HEK293 (cell line): ENCODE data around the gene CFAP99.

ENCODE experiments used
- CTCF ChIA-PET: fragments of 350-600 bp; formaldehyde crosslinking; extraction: SDS; loops from one replicate; lab custom pipeline; 2021; ENCODE audit warnings: antibody characterized with exemption; lab: Yijun Ruan, JAX
- POLR2A ChIA-PET: fragments of 300-600 bp; formaldehyde crosslinking; extraction: SDS; loops from one replicate; lab custom pipeline; 2020; ENCODE audit warnings: antibody characterized with exemption, inconsistent platforms; lab: Yijun Ruan, JAX
- H3K27ac ChIP-seq: fragments of 200-500 bp; sonication (Bioruptor generic); 2 replicates; pipeline ENCODE4 v1.5.1; 2014; ENCODE audit warnings: low read depth, low read length, control low read depth, inconsistent platforms; ENCODE audit errors: extremely low read depth
- H3K36me3 ChIP-seq, 2 experiments: fragments of 200-500 bp in 1 of 2; sonication (Bioruptor generic) in 1 of 2; 1 replicate in 1 of 2; 2 replicates in 1 of 2; pipeline ENCODE4 v1.5.1; 2014 to 2017; ENCODE audit warnings: inconsistent platforms in 2 of 2, low read length in 2 of 2; ENCODE audit not compliant: control insufficient read depth in 2 of 2, insufficient read depth in 1 of 2
- H3K4me1 ChIP-seq: fragments of 200-500 bp; sonication (Bioruptor generic); 2 replicates; pipeline ENCODE4 v1.5.1; 2014; ENCODE audit warnings: mild to moderate bottlenecking, low read length, inconsistent platforms; ENCODE audit not compliant: control insufficient read depth, insufficient read depth
- H3K4me3 ChIP-seq: 2 replicates; pipeline ENCODE4 v1.5.1; 2011; ENCODE audit warnings: low read depth, mild to moderate bottlenecking, control low read depth, low read length, moderate library complexity
- H3K9me3 ChIP-seq: fragments of 200-500 bp; sonication (Bioruptor generic); 2 replicates; pipeline ENCODE4 v1.5.1; 2014; ENCODE audit warnings: low read depth, low read length, inconsistent platforms; ENCODE audit not compliant: control insufficient read depth, insufficient read depth
- REPIN1 ChIP-seq: fragments of 450-650 bp; formaldehyde crosslinking; IDR thresholded peaks from 2 replicates; pipeline ENCODE4 v1.5.1; 2017; ENCODE audit warnings: missing biosample characterization, missing genetic modification characterization, low read depth
- SP2 ChIP-seq: fragments of 450-650 bp; formaldehyde crosslinking; IDR thresholded peaks from 2 replicates; pipeline ENCODE4 v1.5.1; 2016; ENCODE audit warnings: missing biosample characterization, missing genetic modification characterization
- WT1 ChIP-seq: fragments of 450-650 bp; formaldehyde crosslinking; IDR thresholded peaks from 2 replicates; pipeline ENCODE4 v1.5.1; 2016; ENCODE audit warnings: missing biosample characterization, missing genetic modification characterization
- ZFP3 ChIP-seq: fragments of 450-650 bp; formaldehyde crosslinking; IDR thresholded peaks from 2 replicates; pipeline ENCODE4 v1.5.1; 2016; ENCODE audit warnings: low read depth, missing biosample characterization, missing genetic modification characterization
- ZIC2 ChIP-seq: fragments of 450-650 bp; formaldehyde crosslinking; IDR thresholded peaks from 2 replicates; pipeline ENCODE4 v1.5.1; 2016; ENCODE audit warnings: missing biosample characterization, missing genetic modification characterization
- ZNF138 ChIP-seq: fragments of 450-650 bp; formaldehyde crosslinking; IDR thresholded peaks from 2 replicates; pipeline ENCODE4 v1.5.1; 2016; ENCODE audit warnings: missing biosample characterization, missing genetic modification characterization, borderline replicate concordance
- ZNF146 ChIP-seq: fragments of 450-650 bp; formaldehyde crosslinking; IDR thresholded peaks from 2 replicates; pipeline ENCODE4 v1.5.1; 2016; ENCODE audit warnings: missing biosample characterization, missing genetic modification characterization
- ZNF16 ChIP-seq: fragments of 450-650 bp; formaldehyde crosslinking; IDR thresholded peaks from 2 replicates; pipeline ENCODE4 v1.5.1; 2016; ENCODE audit warnings: low read depth, missing biosample characterization, missing genetic modification characterization
- ZNF24 ChIP-seq: fragments of 450-650 bp; formaldehyde crosslinking; IDR thresholded peaks from 2 replicates; pipeline ENCODE4 v1.5.1; 2016; ENCODE audit warnings: missing biosample characterization, missing genetic modification characterization
- ZNF324 ChIP-seq: fragments of 450-650 bp; formaldehyde crosslinking; IDR thresholded peaks from 2 replicates; pipeline ENCODE4 v1.5.1; 2016; ENCODE audit warnings: missing biosample characterization, missing genetic modification characterization
- ZNF354C ChIP-seq: fragments of 450-650 bp; formaldehyde crosslinking; IDR thresholded peaks from 2 replicates; pipeline ENCODE4 v1.5.1; 2016; ENCODE audit warnings: missing biosample characterization, missing genetic modification characterization, low read depth, borderline replicate concordance
- ZNF423 ChIP-seq: fragments of 450-650 bp; formaldehyde crosslinking; IDR thresholded peaks from 2 replicates; pipeline ENCODE4 v1.5.1; 2016; ENCODE audit warnings: missing biosample characterization, missing genetic modification characterization
- ZNF596 ChIP-seq: fragments of 450-650 bp; IDR thresholded peaks from 2 replicates; pipeline ENCODE4 v1.5.0; 2018; ENCODE audit warnings: missing biosample characterization, mild to moderate bottlenecking, missing genetic modification characterization, moderate library complexity
- ZNF600 ChIP-seq: fragments of 450-650 bp; formaldehyde crosslinking; IDR thresholded peaks from 2 replicates; pipeline ENCODE4 v1.5.1; 2016; ENCODE audit warnings: missing biosample characterization, missing genetic modification characterization
- ZNF776 ChIP-seq: fragments of 450-650 bp; formaldehyde crosslinking; IDR thresholded peaks from 2 replicates; pipeline ENCODE4 v1.5.0; 2017; ENCODE audit warnings: missing biosample characterization, missing genetic modification characterization, borderline replicate concordance
- TF ChIP-seq, protein P1 (sequence below): fragments of 450-650 bp; formaldehyde crosslinking; IDR thresholded peaks from 2 replicates; pipeline ENCODE4 v1.5.1; 2017; ENCODE audit warnings: missing biosample characterization, missing genetic modification characterization
- TF ChIP-seq, protein P2 (sequence below): fragments of 450-650 bp; formaldehyde crosslinking; conservative IDR thresholded peaks from 2 replicates; pipeline ENCODE4 v1.5.1; 2016; ENCODE audit warnings: low read depth, missing biosample characterization, missing genetic modification characterization
- TF ChIP-seq, protein P3 (sequence below): fragments of 450-650 bp; formaldehyde crosslinking; IDR thresholded peaks from 2 replicates; pipeline ENCODE4 v1.5.1; 2017; ENCODE audit warnings: missing biosample characterization, missing genetic modification characterization

Gene CFAP99

DNA sequence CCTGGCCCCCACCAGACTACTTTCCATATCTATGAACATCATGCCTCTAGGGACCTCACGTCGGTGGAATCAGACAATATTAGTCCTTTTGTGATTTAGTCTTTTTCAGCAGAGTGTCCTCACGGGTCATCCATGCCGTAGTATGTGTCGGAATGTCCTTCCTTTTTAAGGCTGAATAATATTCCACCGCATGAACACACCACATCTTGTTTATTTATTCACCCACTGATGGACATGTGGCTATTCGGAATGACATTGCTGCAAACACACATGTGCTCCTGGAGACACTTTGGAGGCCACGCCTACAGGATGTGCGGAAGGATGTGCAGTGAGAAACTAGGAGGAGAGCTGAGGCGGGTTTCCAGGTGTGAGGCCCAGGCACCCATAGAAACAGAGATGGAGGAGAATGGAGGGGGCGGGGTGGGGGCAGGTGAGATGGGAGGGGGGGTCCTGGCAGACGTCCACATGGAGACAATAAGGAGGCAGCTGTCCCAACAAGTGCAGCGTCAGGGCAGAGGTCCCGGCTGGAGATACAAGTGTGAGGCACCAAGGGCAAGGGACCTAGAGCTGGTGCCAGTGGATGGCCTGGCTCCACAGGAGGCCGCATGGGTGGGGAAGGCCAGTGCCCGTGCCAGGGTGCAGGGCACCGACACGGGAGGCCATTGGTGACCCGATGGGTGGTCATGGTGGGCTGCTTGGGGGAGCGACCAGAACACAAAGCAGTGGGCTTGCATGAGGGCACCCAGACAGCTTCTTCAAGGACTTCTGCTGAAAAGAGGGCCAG lies 21.0 kb upstream of the CFAP99 start:
- no peaks in the 10 kb centered on the region for H3K9me3 ChIP-seq
- H3K4me1 ChIP-seq = no peaks in the 10 kb centered on the region
- H3K27ac ChIP-seq = no peak overlapping the region
- ChIA-PET CTCF (no interaction called here), POLR2A (no interaction called here)
- no peaks in the 10 kb centered on the region for H3K36me3 ChIP-seq
- H3K4me3 ChIP-seq = no peak overlapping the region
- no peak for TF ChIP-seq ZNF16 (tag by site-specific recombination)
- no peak for TF ChIP-seq SP2 (tag by site-specific recombination)
- no peak for TF ChIP-seq ZFP3 (tag by site-specific recombination)
- TF ChIP-seq ZNF24 (tag by site-specific recombination) = no peak
- TF ChIP-seq ZNF600 (tag by site-specific recombination) = 0 out of 2 replicates have a peak, but pooled peaks have one; percentile 14
- TF ChIP-seq ZNF146 (tag by site-specific recombination) = peak; percentile 81

DNA sequence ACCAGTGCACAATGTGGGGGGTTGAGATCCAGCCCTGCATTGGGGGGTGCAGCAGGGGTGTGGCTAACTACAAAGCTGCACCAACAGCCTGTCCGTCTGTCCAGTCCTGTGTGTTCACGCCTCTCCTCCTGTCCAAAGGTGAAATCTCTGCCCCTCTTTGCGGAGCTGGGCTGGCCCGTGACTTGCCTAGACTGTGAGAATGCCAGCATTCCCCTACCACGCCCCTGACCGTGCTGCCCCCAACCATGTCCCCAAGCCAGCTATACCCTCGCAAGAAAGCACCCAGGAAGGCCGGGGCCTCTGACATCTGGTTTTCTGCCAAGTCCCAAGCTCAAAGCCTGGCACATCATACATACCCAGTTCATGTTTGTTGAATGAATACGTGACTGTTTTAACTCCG lies 19.5 kb upstream of the CFAP99 start:
- no peaks in the 10 kb centered on the region for H3K4me1 ChIP-seq
- TF ChIP-seq, protein P1, sequence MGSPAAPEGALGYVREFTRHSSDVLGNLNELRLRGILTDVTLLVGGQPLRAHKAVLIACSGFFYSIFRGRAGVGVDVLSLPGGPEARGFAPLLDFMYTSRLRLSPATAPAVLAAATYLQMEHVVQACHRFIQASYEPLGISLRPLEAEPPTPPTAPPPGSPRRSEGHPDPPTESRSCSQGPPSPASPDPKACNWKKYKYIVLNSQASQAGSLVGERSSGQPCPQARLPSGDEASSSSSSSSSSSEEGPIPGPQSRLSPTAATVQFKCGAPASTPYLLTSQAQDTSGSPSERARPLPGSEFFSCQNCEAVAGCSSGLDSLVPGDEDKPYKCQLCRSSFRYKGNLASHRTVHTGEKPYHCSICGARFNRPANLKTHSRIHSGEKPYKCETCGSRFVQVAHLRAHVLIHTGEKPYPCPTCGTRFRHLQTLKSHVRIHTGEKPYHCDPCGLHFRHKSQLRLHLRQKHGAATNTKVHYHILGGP = no peak
- TF ChIP-seq ZNF596 (tag by site-specific recombination) (no peak), ZIC2 (tag by site-specific recombination) (no peak), WT1 (tag by site-specific recombination) (no peak), ZNF776 (tag by site-specific recombination) (no peak), ZNF324 (no peak), ZNF138 (tag by site-specific recombination) (no peak), ZNF354C (no peak), REPIN1 (tag by site-specific recombination) (no peak), ZNF423 (no peak)
- TF ChIP-seq, protein P2, sequence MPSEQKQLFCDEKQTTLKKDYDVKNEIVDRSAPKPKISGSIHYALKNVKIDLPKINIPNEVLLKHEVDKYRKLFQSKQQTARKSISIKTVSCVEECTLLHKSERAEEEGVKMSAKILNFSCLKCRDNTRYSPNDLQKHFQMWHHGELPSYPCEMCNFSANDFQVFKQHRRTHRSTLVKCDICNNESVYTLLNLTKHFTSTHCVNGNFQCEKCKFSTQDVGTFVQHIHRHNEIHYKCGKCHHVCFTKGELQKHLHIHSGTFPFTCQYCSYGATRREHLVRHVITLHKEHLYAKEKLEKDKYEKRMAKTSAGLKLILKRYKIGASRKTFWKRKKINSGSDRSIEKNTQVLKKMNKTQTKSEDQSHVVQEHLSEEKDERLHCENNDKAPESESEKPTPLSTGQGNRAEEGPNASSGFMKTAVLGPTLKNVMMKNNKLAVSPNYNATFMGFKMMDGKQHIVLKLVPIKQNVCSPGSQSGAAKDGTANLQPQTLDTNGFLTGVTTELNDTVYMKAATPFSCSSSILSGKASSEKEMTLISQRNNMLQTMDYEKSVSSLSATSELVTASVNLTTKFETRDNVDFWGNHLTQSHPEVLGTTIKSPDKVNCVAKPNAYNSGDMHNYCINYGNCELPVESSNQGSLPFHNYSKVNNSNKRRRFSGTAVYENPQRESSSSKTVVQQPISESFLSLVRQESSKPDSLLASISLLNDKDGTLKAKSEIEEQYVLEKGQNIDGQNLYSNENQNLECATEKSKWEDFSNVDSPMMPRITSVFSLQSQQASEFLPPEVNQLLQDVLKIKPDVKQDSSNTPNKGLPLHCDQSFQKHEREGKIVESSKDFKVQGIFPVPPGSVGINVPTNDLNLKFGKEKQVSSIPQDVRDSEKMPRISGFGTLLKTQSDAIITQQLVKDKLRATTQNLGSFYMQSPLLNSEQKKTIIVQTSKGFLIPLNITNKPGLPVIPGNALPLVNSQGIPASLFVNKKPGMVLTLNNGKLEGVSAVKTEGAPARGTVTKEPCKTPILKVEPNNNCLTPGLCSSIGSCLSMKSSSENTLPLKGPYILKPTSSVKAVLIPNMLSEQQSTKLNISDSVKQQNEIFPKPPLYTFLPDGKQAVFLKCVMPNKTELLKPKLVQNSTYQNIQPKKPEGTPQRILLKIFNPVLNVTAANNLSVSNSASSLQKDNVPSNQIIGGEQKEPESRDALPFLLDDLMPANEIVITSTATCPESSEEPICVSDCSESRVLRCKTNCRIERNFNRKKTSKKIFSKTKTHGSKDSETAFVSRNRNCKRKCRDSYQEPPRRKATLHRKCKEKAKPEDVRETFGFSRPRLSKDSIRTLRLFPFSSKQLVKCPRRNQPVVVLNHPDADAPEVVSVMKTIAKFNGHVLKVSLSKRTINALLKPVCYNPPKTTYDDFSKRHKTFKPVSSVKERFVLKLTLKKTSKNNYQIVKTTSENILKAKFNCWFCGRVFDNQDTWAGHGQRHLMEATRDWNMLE (tag by site-specific recombination) = no peak
- TF ChIP-seq, protein P3, sequence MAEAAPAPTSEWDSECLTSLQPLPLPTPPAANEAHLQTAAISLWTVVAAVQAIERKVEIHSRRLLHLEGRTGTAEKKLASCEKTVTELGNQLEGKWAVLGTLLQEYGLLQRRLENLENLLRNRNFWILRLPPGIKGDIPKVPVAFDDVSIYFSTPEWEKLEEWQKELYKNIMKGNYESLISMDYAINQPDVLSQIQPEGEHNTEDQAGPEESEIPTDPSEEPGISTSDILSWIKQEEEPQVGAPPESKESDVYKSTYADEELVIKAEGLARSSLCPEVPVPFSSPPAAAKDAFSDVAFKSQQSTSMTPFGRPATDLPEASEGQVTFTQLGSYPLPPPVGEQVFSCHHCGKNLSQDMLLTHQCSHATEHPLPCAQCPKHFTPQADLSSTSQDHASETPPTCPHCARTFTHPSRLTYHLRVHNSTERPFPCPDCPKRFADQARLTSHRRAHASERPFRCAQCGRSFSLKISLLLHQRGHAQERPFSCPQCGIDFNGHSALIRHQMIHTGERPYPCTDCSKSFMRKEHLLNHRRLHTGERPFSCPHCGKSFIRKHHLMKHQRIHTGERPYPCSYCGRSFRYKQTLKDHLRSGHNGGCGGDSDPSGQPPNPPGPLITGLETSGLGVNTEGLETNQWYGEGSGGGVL (tag by site-specific recombination) = no peak
- TF ChIP-seq, all 188 proteins: peak for 0
- no peak overlapping the region for H3K4me3 ChIP-seq
- POLR2A ChIA-PET = no interaction called here
- H3K36me3 ChIP-seq = no peaks in the 10 kb centered on the region
- no peaks in the 10 kb centered on the region for H3K9me3 ChIP-seq
- H3K27ac ChIP-seq = no peak overlapping the region
- CTCF ChIA-PET = no interaction called here
